K562 (cell line): ENCODE data around the gene TMEM184B. TPM values are rescaled to one million over a fixed set of nuclear protein-coding genes. Genes with fewer than 3 reads are reported as not detected.

Experiments used
- BHLHE40 ChIP-seq: IDR thresholded peaks from 2 replicates; pipeline ENCODE4 v1.6.1; 2011; ENCODE audit warnings: low read length, improper control_type of control experiment
- HDAC1 ChIP-seq, 2 experiments: fragments of 450-650 bp; IDR thresholded peaks; 2 replicates each; pipeline ENCODE4 v1.6.1; 2016 to 2017; ENCODE audit warnings: inconsistent platforms in 1 of 2, mild to moderate bottlenecking in 1 of 2, moderate library complexity in 1 of 2
- HDAC2 ChIP-seq: fragments of 450-650 bp; IDR thresholded peaks from 2 replicates; pipeline ENCODE4 v1.6.1; 2016; ENCODE audit warnings: mild to moderate bottlenecking
- JUND ChIP-seq, 2 experiments: IDR thresholded peaks; 2 replicates in 1 of 2; 3 replicates in 1 of 2; pipeline ENCODE4 v1.6.1; 2011; ENCODE audit warnings: borderline replicate concordance in 2 of 2, low read depth in 2 of 2, low read length in 2 of 2, improper control_type of control experiment in 1 of 2, missing biosample characterization in 1 of 2, missing genetic modification characterization in 1 of 2, missing genetic modification reagents in 1 of 2
- PHF8 ChIP-seq: fragments of 200-600 bp; sonication (generic); IDR thresholded peaks from 2 replicates; pipeline ENCODE4 v1.6.1; 2012; ENCODE audit warnings: mixed run types, mild to moderate bottlenecking, inconsistent platforms, low read length, moderate library complexity, borderline replicate concordance
- RBBP5 ChIP-seq: fragments of 200-600 bp; sonication (generic); IDR thresholded peaks from 2 replicates; pipeline ENCODE4 v1.6.1; 2012; ENCODE audit warnings: borderline replicate concordance, mild to moderate bottlenecking, low read length, control low read depth, inconsistent platforms; ENCODE audit not compliant: insufficient read depth, poor library complexity, severe bottlenecking
- SAFB ChIP-seq: fragments of 200-400 bp; formaldehyde crosslinking; IDR thresholded peaks from 2 replicates; pipeline ENCODE4 v1.6.1; 2017; ENCODE audit warnings: low read depth, low read length, borderline replicate concordance
- VEZF1 ChIP-seq: fragments of 200-800 bp; sonication (Bioruptor generic); IDR thresholded peaks from 2 replicates; pipeline ENCODE4 v1.6.1; 2017; ENCODE audit warnings: missing genetic modification characterization, missing compliant biosample characterization
- XRCC3 ChIP-seq: fragments of 450-650 bp; IDR thresholded peaks from 2 replicates; pipeline ENCODE4 v1.6.1; 2017; ENCODE audit warnings: mild to moderate bottlenecking, moderate library complexity
- ZNF217 ChIP-seq: sonication (generic); formaldehyde crosslinking; IDR thresholded peaks from 2 replicates; pipeline ENCODE4 v1.8.0; 2022; ENCODE audit warnings: mild to moderate bottlenecking, missing genetic modification reagents
- polyA plus RNA-seq, 8 experiments: library from polyadenylated mRNA; depleted of rRNA in 4 of 8; stranded (reverse) in 5 of 8; unstranded in 3 of 8; fragments of >200 nt; fragmentation: Nextera tagmentation in 2 of 8; fragmentation: Illumina TruSeq in 1 of 8; extraction: Ambion mirVana in 2 of 8; extraction: Trizol in 1 of 8; gene quantifications; 2 replicates each; pipeline versions ENCODE4 v1.2.1 to v1.2.3, GENCODE V29; 2011 to 2014; ENCODE audit warnings: inconsistent platforms in 1 of 8, missing spikeins in 1 of 8
- total RNA-seq, 7 experiments: library from RNA; depleted of rRNA in 6 of 7; stranded (reverse); fragments of >200 nt in 6 of 7; fragmentation: Illumina TruSeq in 2 of 7; extraction: Trizol in 2 of 7; gene quantifications; 2 replicates each; pipeline versions ENCODE4 v1.2.1 to v1.2.3, GENCODE V29; 2011 to 2021; ENCODE audit warnings: low replicate concordance in 1 of 7
- TF ChIP-seq, protein P1 (sequence below): sonication (generic); formaldehyde crosslinking; IDR thresholded peaks from 2 replicates; pipeline ENCODE4 v1.8.0; 2022; ENCODE audit warnings: missing genetic modification reagents, mild to moderate bottlenecking, moderate library complexity, borderline replicate concordance
- TF ChIP-seq, protein P2 (sequence below): IDR thresholded peaks from 3 replicates; pipeline ENCODE4 v1.6.1; 2011; ENCODE audit warnings: borderline replicate concordance, mild to moderate bottlenecking, moderate library complexity; ENCODE audit not compliant: insufficient read length; ENCODE audit errors: extremely low read depth
- TF ChIP-seq, protein P3 (sequence below): fragments of 450-650 bp; IDR thresholded peaks from 2 replicates; pipeline ENCODE4 v1.6.1; 2017; ENCODE audit warnings: antibody characterized with exemption, mild to moderate bottlenecking

TMEM184B gene
- total and polyA plus RNA-seq, 9 of the 15 experiments (the other 6 are each of a cell fraction or from before 2014, with no cell fraction given), result 0.31 to 25.1 (median 6.2) TPM

DNA sequence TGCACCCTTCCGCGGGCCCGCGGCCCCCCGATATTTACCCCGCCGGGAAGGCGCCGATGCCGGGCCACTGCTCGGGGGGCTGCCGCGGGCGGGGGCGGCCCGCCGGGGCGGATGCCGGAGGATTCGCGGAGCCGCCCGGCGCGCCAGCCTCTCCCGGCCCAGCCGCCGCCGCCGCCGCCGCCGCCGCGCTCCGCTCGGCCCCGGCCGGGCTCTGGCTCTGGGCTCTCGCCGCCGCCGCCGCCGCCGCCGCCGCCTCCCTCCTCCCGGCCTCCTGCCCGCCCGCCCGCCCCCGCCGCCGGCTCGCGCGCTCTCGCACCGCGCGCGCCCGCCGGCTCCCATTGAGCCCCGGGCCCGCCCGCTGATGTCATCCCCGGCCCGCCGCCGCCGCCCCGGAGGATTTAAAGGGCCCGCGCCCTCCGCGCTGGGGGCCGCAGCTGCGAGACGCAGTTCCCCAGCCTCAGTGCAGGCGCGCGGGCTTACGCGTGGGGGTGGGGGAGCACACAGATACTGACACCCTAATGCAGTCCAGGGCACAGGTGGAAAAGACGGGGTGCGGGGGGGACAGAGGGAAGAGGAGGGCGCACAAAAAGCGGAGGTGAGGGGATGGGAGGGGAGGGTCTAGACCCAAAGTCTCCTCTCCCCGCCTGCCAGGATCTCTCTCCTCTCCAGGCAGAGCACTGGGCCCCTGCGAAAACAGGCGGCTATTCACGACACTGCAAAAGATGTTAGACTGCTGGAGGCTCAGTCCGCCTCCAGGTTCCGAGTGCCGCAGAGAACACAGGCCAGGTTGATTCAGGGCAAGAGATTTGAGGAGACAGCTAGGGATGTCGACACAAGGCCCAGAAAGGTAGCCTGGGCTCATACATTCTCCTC lies 44.5 kb upstream of the TMEM184B start, which contains the start of gene CSNK1E (continued):
- TF ChIP-seq VEZF1 (CRISPR knock-in tag) (peak; percentile 73), HDAC1 (IDR thresholded peaks at IDR 0.05) (peak in 1 of 2 experiments; percentile 31; a peak in 1 of 4 replicates), SAFB (no peak), PHF8 (peak; percentile 49; the same call in 1 of the 2 replicates), XRCC3 (no peak), HDAC2 (0 out of 2 replicates have a peak, but pooled peaks have one; percentile 19), ZNF217 (no peak), RBBP5 (peak; percentile 44), JUND (IDR thresholded peaks at IDR 0.05; ENCODE audit: borderline replicate concordance, low read depth, low read length) (peak; percentile 65), JUND (tag; IDR thresholded peaks at IDR 0.05; ENCODE audit: borderline replicate concordance, low read depth, low read length) (peak; percentile 14; the same call in 1 of the 3 replicates), BHLHE40 (no peak)
- TF ChIP-seq, protein P1, sequence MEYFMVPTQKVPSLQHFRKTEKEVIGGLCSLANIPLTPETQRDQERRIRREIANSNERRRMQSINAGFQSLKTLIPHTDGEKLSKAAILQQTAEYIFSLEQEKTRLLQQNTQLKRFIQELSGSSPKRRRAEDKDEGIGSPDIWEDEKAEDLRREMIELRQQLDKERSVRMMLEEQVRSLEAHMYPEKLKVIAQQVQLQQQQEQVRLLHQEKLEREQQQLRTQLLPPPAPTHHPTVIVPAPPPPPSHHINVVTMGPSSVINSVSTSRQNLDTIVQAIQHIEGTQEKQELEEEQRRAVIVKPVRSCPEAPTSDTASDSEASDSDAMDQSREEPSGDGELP (CRISPR knock-in tag), result peak; percentile 61; the same call in 1 of the 2 replicates
- TF ChIP-seq, protein P2, sequence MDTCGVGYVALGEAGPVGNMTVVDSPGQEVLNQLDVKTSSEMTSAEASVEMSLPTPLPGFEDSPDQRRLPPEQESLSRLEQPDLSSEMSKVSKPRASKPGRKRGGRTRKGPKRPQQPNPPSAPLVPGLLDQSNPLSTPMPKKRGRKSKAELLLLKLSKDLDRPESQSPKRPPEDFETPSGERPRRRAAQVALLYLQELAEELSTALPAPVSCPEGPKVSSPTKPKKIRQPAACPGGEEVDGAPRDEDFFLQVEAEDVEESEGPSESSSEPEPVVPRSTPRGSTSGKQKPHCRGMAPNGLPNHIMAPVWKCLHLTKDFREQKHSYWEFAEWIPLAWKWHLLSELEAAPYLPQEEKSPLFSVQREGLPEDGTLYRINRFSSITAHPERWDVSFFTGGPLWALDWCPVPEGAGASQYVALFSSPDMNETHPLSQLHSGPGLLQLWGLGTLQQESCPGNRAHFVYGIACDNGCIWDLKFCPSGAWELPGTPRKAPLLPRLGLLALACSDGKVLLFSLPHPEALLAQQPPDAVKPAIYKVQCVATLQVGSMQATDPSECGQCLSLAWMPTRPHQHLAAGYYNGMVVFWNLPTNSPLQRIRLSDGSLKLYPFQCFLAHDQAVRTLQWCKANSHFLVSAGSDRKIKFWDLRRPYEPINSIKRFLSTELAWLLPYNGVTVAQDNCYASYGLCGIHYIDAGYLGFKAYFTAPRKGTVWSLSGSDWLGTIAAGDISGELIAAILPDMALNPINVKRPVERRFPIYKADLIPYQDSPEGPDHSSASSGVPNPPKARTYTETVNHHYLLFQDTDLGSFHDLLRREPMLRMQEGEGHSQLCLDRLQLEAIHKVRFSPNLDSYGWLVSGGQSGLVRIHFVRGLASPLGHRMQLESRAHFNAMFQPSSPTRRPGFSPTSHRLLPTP, result no peak
- TF ChIP-seq, protein P3, sequence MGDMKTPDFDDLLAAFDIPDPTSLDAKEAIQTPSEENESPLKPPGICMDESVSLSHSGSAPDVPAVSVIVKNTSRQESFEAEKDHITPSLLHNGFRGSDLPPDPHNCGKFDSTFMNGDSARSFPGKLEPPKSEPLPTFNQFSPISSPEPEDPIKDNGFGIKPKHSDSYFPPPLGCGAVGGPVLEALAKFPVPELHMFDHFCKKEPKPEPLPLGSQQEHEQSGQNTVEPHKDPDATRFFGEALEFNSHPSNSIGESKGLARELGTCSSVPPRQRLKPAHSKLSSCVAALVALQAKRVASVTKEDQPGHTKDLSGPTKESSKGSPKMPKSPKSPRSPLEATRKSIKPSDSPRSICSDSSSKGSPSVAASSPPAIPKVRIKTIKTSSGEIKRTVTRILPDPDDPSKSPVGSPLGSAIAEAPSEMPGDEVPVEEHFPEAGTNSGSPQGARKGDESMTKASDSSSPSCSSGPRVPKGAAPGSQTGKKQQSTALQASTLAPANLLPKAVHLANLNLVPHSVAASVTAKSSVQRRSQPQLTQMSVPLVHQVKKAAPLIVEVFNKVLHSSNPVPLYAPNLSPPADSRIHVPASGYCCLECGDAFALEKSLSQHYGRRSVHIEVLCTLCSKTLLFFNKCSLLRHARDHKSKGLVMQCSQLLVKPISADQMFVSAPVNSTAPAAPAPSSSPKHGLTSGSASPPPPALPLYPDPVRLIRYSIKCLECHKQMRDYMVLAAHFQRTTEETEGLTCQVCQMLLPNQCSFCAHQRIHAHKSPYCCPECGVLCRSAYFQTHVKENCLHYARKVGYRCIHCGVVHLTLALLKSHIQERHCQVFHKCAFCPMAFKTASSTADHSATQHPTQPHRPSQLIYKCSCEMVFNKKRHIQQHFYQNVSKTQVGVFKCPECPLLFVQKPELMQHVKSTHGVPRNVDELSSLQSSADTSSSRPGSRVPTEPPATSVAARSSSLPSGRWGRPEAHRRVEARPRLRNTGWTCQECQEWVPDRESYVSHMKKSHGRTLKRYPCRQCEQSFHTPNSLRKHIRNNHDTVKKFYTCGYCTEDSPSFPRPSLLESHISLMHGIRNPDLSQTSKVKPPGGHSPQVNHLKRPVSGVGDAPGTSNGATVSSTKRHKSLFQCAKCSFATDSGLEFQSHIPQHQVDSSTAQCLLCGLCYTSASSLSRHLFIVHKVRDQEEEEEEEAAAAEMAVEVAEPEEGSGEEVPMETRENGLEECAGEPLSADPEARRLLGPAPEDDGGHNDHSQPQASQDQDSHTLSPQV, result no peak
